Medulla oblongata (tissue), 1 donor: ENCODE results near the gene RPL27A.

Experiments used
- DNase-seq: peaks from one replicate; pipeline ENCODE4 v3.0.0-alpha.2; 2015; ENCODE audit errors: extremely low spot score

The RPL27A gene

DNA sequence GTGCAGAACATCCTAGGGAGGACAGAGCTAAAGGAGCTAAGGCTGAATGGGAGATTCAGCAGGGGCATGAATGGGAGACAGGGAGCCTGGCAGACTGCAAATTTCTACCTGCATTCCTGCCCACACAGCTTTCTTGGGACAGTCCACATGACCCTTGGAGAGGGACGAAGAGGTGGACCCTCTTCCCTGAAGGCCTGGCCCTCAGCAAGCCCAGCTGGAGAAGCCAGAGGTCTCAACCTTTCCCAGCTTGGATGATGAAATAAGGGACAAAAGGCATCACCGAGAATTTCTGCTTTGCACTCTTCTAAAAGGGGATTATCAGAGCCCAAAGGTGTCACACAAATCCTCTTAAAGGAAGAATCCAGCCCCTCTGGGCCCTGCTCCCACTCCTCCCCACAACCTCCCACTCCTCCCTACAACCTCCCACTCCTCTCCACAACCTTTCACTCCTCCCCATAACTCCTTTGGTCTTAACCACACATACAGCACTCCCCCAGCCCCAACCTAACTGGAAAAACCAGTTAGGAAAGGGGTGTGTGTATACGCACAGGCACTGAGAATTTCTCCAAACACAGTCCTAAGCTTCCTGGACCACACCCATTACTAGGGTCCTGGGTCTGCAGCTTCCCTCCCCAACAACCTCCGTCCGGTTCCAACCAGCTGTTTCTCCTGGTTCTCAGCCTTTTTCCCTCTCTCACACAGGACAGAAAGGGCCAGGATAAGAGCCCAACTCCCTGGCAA, 38.4 kb downstream of the RPL27A start:
- no peak for DNase-seq

DNA sequence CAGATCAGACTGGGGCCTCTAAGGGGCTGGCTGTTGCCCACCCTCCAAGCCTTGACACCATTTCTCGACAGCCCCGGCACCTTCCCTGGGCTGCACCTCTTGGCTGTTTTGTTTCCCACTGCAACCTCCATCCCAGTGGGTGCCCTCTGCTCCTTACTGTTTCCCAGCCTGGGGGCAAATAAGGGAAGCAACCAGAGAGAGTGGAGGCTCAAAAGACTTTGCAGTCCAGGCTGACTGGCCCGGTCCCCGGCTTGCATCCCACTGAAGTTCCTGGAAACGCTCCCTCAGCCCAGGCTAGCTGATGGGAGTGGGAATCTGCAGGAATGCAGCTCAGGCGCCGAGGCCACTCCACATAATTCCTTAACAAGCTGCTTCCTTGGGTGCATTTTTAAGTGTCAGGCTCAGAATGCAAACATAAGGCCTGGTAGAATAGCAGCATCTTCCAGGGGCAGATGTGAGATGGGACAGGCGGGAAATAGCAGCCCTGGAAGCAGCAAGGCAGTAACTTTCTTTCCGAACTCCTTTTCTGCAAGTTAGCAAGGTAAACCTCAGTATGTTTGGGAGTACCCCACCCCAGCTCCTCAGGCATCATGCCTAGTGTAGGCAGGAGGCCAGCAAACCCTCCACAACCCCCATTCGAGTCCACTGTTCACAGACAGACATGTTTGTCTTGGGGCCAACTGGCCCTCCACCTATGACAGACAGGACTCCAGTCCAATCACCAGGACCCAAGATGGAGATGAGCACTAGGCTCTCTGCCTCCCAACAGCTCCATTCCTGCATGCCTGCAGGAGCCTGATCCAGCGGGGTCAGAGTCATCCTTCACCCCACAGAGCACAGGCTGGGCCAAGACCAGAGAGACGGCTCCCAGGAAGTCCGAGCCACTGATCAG, 39.3 kb downstream of the RPL27A start:
- no peak for DNase-seq

DNA sequence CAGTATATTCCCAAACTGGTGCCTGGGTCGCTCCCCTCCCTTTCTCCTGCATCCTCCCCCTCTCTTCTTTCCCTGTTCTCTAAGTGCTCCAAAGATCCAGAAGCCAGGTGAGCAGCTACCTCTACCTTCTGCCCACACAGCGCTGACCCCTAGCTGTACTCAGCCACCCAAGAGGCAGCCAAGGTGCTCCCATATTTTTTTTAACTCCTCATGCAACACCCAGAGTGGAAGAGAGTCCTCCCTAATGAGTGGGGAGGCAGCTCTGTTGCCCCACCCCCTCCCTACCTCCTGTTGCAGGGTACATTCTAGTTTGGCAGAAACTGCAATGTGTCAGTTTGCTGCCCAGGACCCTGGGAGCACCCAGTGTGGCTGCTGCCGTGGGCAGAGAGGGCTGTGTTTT, 40.2 kb downstream of the RPL27A start:
- DNase-seq, result no peak

DNA sequence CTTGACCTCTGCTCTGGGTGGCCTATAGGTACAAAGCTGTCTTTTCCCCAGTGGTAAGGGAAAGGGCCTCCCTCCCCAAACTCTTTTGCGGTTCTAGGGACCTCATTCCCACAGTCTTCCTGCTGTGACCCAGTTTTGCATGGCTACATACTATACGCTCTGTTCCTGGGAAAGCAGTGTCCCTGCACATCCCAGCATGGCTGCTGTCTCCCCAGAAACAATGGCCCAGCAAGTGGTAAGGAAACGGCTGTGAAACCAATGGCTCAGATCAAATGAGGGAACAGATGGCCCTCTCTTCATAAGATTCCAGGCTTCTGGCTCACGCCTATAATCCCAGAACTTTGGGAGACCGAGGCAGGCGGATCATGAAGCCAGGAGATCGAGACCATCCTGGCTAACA, 41.1 kb downstream of the RPL27A start:
- no peak for DNase-seq

DNA sequence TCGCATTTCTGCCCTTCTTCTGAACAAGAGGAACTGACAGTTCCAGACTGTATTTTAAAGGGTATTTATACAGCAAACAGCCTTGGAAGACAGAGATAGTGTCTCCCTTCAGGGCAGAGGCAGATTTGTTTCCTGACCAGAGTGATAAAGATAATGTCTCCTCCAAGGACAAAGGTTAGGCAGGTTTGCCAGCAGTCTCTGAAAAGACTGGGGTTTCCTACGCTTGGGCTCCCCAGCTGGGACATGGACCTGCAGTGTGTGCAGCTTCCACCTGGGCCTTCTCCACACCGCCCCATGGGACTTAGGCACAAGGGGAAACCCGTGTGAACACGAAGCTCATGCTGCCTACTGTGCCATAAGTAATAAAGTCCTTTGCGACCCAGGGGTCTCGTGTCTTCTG, 42.1 kb downstream of the RPL27A start:
- DNase-seq, result no peak

DNA sequence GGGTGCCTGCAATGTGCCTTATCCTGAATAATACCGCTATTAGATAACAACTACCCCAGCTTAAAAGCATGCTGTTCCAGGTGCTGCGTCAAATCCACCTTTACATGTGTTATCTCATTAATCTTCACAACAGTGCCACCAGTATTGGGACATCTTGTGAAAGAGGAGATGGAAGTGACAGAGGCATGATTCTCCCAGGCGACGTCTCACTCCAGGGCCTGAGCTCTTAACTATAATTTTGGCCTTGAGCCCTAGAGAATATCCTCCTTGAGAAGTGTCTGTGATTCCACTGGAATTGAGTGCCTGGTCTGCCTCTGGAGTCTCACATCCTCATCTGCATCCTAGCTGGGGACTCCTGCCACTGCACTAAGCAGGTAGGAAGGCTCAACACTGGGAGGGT, 43.8 kb downstream of the RPL27A start:
- DNase-seq, result no peak

DNA sequence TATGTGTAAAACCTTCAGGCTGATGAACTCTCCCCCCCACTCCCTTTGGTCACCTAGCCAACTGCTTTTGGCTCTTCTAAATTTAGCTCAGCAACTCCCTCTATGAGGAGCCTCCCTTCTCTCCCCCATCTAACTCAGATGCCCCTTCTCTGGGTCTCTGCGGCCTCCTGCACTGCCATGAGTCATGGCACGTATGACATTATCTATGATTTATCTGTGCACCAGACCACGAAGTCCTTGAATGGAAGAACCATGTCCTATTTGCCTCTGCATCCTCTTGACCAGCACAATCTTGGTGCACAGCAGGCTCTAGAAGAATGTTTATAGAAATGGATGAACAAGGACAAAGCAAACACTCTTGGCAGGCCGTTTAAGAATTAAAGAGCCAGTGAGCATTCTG, 46.0 kb downstream of the RPL27A start:
- DNase-seq, result no peak

DNA sequence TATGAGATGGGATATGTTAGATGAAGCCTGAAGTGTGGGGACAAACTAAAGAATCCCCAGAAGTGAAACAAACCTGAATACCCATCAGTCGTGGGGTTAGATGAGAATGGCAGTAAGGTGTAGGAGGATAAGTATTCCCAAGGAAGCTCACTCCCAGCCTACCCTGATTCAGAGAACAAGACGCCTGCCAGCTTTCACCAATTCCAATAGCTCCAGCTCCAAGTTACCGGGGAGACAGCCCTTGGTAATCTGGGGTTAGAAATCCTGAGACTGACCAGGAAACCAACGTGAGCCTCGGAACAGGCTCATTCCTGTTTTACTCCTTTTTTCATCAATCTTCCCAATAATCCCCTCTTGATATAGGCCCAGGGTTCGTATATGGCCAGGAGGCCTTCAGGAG, 46.5 kb downstream of the RPL27A start:
- peak; percentile 31 for DNase-seq

DNA sequence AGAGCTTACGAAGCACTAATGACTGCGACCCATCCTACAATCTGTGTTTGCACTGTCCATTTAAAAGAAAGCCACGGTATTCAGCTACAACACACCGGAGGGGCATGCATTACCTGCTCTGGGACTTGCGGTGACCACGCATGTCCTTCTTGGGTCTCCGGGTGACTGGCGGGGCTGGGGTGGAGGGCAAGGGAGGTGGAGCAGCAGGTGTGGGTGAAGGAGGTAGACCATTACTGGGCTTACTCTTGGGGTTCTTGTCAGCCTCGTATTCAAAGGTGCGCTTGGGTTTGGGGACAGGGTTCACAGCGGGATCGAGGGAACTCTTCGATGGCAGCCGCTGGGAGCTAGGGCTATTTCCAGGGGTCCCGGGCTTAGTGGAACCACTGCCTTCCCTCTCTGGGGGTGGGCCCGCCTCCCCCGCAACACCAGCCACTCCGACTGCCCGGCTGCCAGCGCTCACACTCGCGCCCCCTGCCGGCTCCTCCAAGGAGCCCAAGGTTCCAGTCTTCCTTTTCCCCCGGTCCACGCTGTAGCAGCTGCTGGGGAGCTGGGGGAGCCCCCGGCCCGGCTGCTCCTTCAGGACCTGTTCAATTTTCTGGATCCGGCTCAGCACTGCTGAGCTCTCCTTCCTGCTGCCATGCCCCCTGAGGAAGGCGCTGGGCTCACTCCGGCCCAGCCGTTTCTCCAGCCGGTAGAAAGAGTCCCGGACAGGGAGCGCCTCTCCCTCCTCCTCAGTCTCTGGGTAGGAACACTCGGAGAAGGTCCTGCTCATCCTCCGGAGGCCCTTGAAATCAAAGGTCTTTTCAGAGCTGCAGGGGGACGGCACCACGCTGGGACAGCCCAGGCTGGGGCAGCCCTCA, 47.5 kb downstream of the RPL27A start:
- DNase-seq, result no peak

DNA sequence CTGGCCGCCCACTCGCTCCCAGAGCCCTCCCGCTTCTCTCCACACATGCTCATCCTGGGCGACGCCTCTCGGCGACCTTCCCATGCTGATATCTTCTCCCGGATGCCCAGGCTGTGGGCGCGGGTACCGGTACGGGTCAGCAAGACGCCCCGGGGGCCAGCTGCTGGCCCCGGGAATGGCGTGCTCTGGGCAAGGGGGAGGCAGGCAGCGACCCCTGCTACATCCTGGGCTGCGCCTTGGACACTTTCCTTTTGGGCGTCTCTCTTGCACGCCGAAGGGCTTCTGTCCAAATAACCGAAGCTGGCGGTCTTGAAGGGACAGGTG, 48.1 kb downstream of the RPL27A start:
- no peak for DNase-seq

DNA sequence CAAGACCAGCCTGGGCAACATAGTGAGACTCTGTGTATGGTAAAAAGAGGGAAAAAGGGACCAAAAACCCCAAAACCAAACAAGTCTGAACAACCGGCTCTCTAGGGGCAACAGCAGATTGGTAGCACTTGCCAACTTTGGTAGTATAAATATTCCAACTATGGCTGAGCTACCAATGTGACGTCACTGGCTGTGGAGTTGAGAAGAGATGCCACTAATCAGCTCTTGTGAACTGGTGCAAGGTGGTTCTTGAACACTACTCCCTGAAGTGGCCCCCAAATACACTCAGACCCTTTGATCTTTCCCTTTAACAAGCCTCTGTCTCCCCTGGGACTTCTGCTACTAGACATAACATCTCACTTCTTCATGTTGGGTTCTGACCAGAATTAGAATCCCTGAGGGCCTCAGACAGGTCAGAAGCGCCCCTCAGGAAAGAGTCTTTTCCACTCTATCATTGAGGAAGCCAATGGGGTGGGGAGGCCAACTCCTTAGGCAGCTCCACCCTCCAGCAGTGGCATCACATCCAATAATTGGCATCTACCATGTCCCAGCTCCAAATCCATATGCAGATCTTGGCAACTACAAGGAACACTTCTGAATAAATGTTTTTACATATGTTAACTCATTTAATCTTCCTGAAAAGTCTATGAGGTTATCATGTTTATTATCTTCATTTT, 49.2 kb downstream of the RPL27A start:
- no peak for DNase-seq

DNA sequence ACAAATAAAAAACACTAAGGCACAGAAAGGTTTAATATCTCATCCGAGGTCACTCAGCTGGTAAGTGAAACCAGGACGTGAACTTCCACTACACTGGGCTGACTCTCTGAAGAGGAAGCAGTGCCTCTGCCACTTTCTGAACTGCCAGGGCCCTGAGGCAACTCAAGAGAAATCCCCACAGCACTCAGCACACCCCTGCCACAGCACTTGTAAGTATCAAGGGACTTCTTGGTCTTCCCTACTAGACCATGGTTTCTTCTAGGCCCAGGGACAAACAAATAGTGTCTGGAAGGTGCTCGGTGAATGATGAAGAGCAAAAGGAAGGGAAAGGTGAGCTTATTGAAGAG, 49.7 kb downstream of the RPL27A start:
- peak; percentile 47 for DNase-seq

DNA sequence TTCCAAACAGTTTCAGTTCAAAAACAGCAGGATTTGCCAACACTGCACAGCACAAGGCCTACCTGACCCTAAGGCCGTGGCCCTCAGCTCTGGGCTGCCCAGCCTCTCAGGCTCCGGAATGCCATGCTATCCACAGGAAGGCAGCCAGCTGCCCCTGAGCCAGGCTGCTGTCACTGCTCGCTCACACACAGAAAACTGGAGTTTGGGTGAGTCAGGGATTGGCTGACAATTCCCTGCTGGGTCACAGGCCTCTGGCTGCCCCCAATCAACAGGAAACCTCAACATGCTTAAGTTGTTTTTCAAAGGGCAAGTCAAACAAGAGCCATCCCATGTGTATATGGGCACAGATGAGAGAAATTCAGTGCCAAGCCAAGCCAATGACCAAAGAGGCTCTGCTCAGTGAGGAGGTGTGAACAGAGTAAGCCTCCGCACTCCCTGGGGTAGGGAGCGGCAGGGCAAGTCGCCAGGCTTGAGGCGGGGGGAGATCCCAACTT, 50.2 kb downstream of the RPL27A start:
- peak; percentile 58 for DNase-seq

DNA sequence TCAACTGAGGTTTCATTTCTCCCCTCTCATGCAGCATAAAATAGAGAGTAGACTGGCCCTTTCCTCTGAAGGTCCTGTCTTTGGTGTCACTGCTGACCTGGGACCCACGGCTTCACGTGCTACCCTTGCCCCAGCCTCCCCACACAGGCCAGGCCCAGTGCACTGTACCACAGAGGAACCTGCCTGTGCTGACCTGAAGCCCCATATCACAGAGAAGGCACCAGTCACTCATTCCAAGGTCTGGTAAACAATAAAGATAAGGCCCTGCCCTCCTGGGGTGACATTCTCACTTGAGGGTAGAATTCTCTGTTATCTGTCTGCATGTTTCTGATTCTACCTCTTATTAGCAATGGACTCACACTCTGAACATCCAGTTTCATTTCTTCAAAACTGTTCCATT, 51.3 kb downstream of the RPL27A start:
- DNase-seq, result no peak

DNA sequence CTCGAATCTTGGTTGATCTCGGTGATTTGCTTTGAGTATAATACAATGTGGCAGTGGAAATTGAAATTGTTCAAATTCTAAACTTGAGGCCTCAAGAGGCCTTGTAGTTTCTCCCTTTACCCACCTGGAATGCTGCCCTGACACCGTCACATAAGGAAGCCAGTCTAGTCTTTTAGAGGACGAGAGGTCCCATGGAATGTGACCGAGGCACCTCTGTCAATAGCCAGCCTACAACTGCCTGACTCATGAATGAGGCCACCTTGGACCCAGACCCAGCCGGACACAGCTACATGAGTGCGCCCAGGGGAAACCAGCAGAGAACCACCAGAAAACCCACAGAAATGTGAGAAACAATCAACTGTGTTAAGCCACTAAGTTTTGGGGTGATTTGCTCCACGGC, 52.5 kb downstream of the RPL27A start:
- DNase-seq, result no peak

DNA sequence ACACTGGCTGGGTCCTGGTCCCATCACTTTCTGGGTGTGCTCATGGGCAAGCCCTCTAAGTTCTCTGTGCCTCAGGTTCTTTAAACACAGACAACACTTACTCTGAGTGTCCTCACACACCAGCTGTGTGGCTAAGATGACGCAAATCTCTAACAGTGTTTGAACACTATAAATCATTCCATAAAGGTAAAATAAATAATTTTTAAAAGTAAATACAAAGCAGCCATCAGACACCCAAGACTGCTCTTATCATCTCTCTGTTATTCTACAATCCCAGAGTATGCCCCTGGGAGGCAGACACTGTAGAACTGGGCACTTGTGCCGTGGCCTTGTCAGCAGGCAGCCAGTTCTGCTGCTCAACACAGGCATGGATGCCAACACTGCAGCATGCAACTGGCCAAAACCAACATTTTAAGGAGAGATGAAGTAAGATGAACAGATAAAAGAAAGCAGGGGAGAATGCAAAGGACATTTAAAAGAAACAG, 56.8 kb downstream of the RPL27A start:
- peak; percentile 27 for DNase-seq
